ENCODE measurements around the gene CFAP58.

CFAP58 gene

GRCh38 chr10:104349623-104350126 lies 4.0 kb upstream of the CFAP58 start:
- in situ Hi-C loops (cut with HindIII; ENCODE audit: low pct_ligation_motif_present, low sequenced_read_pairs): no loop called here
- DNase-seq: no peak
- no peaks in the 10 kb centered on the region for H3K27me3 ChIP-seq (replicated peaks)
- no peaks in the 10 kb centered on the region for H3K36me3 ChIP-seq (replicated peaks)
- peak overlapping the region; percentile 26 for H3K4me3 ChIP-seq (ENCODE audit: low read depth, low read length)
- H3K27ac ChIP-seq: peak overlapping the region; percentile 21
- TF ChIP-seq CTCF (IDR thresholded peaks at IDR 0.05; ENCODE audit: low read depth, low read length, missing control alignments): no peak

DNA sequence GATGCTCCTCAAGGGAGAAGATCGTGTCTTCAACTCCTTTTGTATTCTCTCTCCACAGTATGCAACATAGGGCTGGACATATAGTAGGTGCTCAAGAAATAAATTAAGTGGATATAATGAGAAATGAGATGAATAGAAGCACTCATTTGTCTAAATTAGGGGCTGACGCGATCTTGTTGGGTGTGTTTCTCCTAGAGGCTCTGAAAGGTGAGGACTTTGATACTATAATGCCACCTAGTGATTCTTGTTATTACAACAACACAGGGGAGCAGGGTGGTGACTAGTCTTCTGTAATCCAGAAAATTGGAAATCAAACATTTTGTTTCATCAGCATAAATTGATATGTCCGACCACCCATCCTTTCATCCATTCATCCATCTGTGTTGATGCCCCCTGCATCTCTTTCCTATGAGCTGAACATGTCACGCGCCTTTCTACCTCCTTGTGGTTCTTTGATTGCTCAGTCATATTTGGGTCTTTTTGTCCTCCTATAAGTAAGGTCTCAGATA lies 3.5 kb upstream of the CFAP58 start:
- no peaks in the 10 kb centered on the region for H3K27me3 ChIP-seq (replicated peaks)
- in situ Hi-C loops (cut with HindIII; ENCODE audit: low pct_ligation_motif_present, low sequenced_read_pairs): no loop called here
- peak; percentile 53 for TF ChIP-seq CTCF (IDR thresholded peaks at IDR 0.05; ENCODE audit: low read depth, low read length, missing control alignments)

DNA sequence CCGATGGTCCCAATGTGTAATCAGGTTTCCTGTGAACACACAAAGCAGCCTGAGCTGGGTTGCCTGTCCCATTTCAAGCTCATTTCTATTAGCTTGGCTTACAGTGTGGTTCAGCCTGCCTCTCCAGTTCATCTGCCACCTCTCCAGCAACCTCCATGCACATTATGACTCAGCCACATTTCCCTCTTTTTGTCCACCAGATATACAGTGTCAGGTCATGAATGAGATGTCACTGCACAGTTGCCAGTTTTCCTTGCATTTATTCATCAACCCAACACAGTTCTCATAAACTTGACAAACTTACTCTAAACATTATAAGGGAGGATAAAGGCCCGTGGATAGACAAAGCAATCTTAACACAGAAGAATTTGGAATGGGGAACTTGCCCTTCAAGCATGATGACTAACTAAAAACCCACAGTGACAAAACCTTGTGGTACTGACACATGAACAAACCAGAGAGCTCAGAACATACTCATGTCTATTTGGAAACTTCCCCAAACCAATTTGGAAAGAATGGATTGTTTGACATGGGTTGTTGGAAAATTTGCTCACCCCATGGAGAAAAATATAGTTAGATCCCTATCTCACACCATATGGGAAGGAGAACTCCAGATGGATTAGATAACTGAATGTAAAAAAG lies 2.5 kb upstream of the CFAP58 start:
- no peak for DNase-seq
- in situ Hi-C loops (cut with HindIII; ENCODE audit: low pct_ligation_motif_present, low sequenced_read_pairs): no loop called here
- Histone ChIP-seq H3K27me3 (replicated peaks) (no peaks in the 10 kb centered on the region), H3K27ac (peak overlapping the region; percentile 0), H3K36me3 (replicated peaks) (no peaks in the 10 kb centered on the region), H3K4me3 (ENCODE audit: low read depth, low read length) (no peak overlapping the region)
- TF ChIP-seq CTCF (IDR thresholded peaks at IDR 0.05; ENCODE audit: low read depth, low read length, missing control alignments): no peak

More for the DNA sequence above, 3.5 kb upstream of the CFAP58 start:
- H3K4me3 ChIP-seq (ENCODE audit: low read depth, low read length): peak overlapping the region; percentile 26
- no peak for DNase-seq
- peak overlapping the region; percentile 21 for H3K27ac ChIP-seq
- no peaks in the 10 kb centered on the region for H3K36me3 ChIP-seq (replicated peaks)

- Histone ChIP-seq H3K36me3 (replicated peaks) (no peaks in the 10 kb centered on the region), H3K27ac (no peak overlapping the region), H3K4me3 (ENCODE audit: low read depth, low read length) (no peak overlapping the region), H3K27me3 (replicated peaks) (no peaks in the 10 kb centered on the region)
- in situ Hi-C loops (cut with HindIII; ENCODE audit: low pct_ligation_motif_present, low sequenced_read_pairs): no loop called here
- no peak for TF ChIP-seq CTCF (IDR thresholded peaks at IDR 0.05; ENCODE audit: low read depth, low read length, missing control alignments)
- DNase-seq: no peak
Observed at GRCh38 chr10:104351919-104352318, 1.7 kb upstream of the CFAP58 start.

- TF ChIP-seq CTCF (IDR thresholded peaks at IDR 0.05; ENCODE audit: low read depth, low read length, missing control alignments): no peak
- in situ Hi-C loops (cut with HindIII; ENCODE audit: low pct_ligation_motif_present, low sequenced_read_pairs): no loop called here
Observed at GRCh38 chr10:104359811-104360210, 6.2 kb downstream of the CFAP58 start.

More at GRCh38 chr10:104359811-104360210, 6.2 kb downstream of the CFAP58 start:
- no peak overlapping the region for H3K4me3 ChIP-seq (ENCODE audit: low read depth, low read length)
- no peaks in the 10 kb centered on the region for H3K36me3 ChIP-seq (replicated peaks)
- no peaks in the 10 kb centered on the region for H3K27me3 ChIP-seq (replicated peaks)
- no peak overlapping the region for H3K27ac ChIP-seq
- no peak for DNase-seq
